HG03066 (cell line): ENCODE data around the gene DCUN1D4.
"Not testable (repeated sequence)": the region's sequence is repeated elsewhere in the genome, so short reads cannot be mapped to it uniquely, and the experiment has no call there.

Experiments used
- ATAC-seq: cut with Tn5 transposase; IDR thresholded peaks from one replicate; pipeline ENCODE4 v1.9.1; 2021; ENCODE audit warnings: low read depth; ENCODE audit not compliant: unreplicated experiment

Gene DCUN1D4

GRCh38 chr4:51890760-51891159 is 47.8 kb downstream of the DCUN1D4 start:
- no peak for ATAC-seq

- ATAC-seq = not testable (repeated sequence)
These were observed 50.4 kb downstream of the DCUN1D4 start for GRCh38 chr4:51893402-51893801.

GRCh38 chr4:51894059-51894645 is 51.2 kb downstream of the DCUN1D4 start:
- no peak for ATAC-seq

- ATAC-seq = peak; percentile 58
These were observed 52.2 kb downstream of the DCUN1D4 start for GRCh38 chr4:51895158-51895557.

- ATAC-seq = peak; percentile 97
These were observed 53.0 kb downstream of the DCUN1D4 start for GRCh38 chr4:51895816-51896408.

GRCh38 chr4:51901363-51901762 is 58.4 kb downstream of the DCUN1D4 start:
- no peak for ATAC-seq

- ATAC-seq = peak; percentile 97
These were observed 63.4 kb downstream of the DCUN1D4 start for GRCh38 chr4:51906167-51906958.

GRCh38 chr4:51907006-51907669 is 64.2 kb downstream of the DCUN1D4 start:
- ATAC-seq = no peak

GRCh38 chr4:51909236-51909703 is 66.3 kb downstream of the DCUN1D4 start:
- no peak for ATAC-seq

GRCh38 chr4:51918251-51918650 is 75.3 kb downstream of the DCUN1D4 start:
- ATAC-seq = no peak

GRCh38 chr4:51923343-51923742 is 80.4 kb downstream of the DCUN1D4 start:
- ATAC-seq = no peak

GRCh38 chr4:51925307-51925706 is 82.4 kb downstream of the DCUN1D4 start:
- ATAC-seq = no peak

- ATAC-seq = no peak
These were observed 87.6 kb downstream of the DCUN1D4 start for GRCh38 chr4:51930557-51930956.

GRCh38 chr4:51931461-51931860 is 88.5 kb downstream of the DCUN1D4 start:
- no peak for ATAC-seq

GRCh38 chr4:51932261-51932660 is 89.3 kb downstream of the DCUN1D4 start:
- no peak for ATAC-seq

- no peak for ATAC-seq
These were observed 89.7 kb downstream of the DCUN1D4 start for GRCh38 chr4:51932684-51933083.

- ATAC-seq = not testable (repeated sequence)
These were observed 97.5 kb downstream of the DCUN1D4 start for GRCh38 chr4:51940460-51940859.

GRCh38 chr4:51942108-51942832 is 99.3 kb downstream of the DCUN1D4 start:
- ATAC-seq = no peak

- no peak for ATAC-seq
These were observed 99.9 kb downstream of the DCUN1D4 start for GRCh38 chr4:51942833-51943215.

- ATAC-seq = no peak
These were observed 100.3 kb downstream of the DCUN1D4 start for GRCh38 chr4:51943221-51943620.
